ENCODE data around the gene L3MBTL2. TPM values are rescaled to one million over a fixed set of nuclear protein-coding genes. Genes with fewer than 3 reads are reported as not detected.

L3MBTL2 gene
- 32.4 and 37.3 TPM in 2 replicates for total RNA-seq
- 24.2 TPM for total RNA-seq (2013)
- 18.0 and 22.5 TPM in 2 replicates for polyA plus RNA-seq
- polyA minus RNA-seq = 23.5 and 24.3 TPM in 2 replicates

- peak within 1 kb of the TSS; percentile 71 for H3K9ac ChIP-seq (ENCODE audit: low read length)
- Mint-ChIP-seq H3K27ac (peak within 1 kb of the TSS; percentile 88), H3K4me3 (peak within 1 kb of the TSS; percentile 94), H3K27me3 (peaks cover 6% of the 10 kb centered on the region), H3K9me3 (ENCODE audit: insufficient read depth) (no peaks in the 10 kb centered on the region), H3K4me1 (peaks cover 28% of the 10 kb centered on the region)
- ATAC-seq (ENCODE audit: low read depth) (peak; percentile 100), DNase-seq (peak; percentile 98)
- POLR2A ChIA-PET = no interaction called here
- peaks cover 25% of the 10 kb centered on the region for H3K79me2 ChIP-seq (ENCODE audit: control insufficient read depth, insufficient read depth, low read length)
- H3K4me3 ChIP-seq (ENCODE audit: control extremely low read depth in 1 of 5, extremely low read depth in 1 of 5, insufficient read depth in 1 of 5, low read depth in 2 of 5, low read length in 4 of 5) = peak within 1 kb of the TSS; percentile 81 to 96 (median 90)
- CTCF ChIA-PET = no interaction called here
- WGBS (ENCODE audit: insufficient coverage) = 2% methylated on average over 37 of the region's 47 CpGs
- no peaks in the 10 kb centered on the region for H4K20me1 ChIP-seq (ENCODE audit: control insufficient read depth, insufficient read depth, low read length, poor library complexity, severe bottlenecking)
- peak within 1 kb of the TSS; percentile 83 for H2AFZ ChIP-seq (ENCODE audit: insufficient read depth, low read depth, low read length, poor library complexity, severe bottlenecking)
- peaks cover 9 to 14% of the 10 kb centered on the region in 2 donors for H3K4me1 ChIP-seq (ENCODE audit: control insufficient read depth in 2 of 2, insufficient read depth in 2 of 2, low read length in 2 of 2)
- no peaks in the 10 kb centered on the region for H3K9me3 ChIP-seq (ENCODE audit: control extremely low read depth in 1 of 3, control insufficient read depth in 2 of 3, insufficient read depth in 1 of 3, low read length in 2 of 3)
- peak within 1 kb of the TSS; percentile 72 for H3K4me2 ChIP-seq (replicated peaks; ENCODE audit: low read depth, low read length, poor library complexity, severe bottlenecking)
- intact Hi-C loops (cut with micrococcal nuclease) = loop anchor here (1.0 to 5.0 kb wide), 4 partner anchors 8 to 254 kb away; partner anchors contain the start of genes RANGAP1, RBX1 and TEF
- no peak for TF ChIP-seq EZH2 (IDR thresholded peaks at IDR 0.05; ENCODE audit: borderline replicate concordance, insufficient read depth, low read depth, low read length, poor library complexity, severe bottlenecking)
- TF ChIP-seq CTCF (IDR thresholded peaks at IDR 0.05) = no peak
- H3K27ac ChIP-seq (ENCODE audit: low read length in 2 of 2) = peak within 1 kb of the TSS; percentile 70 to 73
- H3K36me3 ChIP-seq (replicated peaks in 1 of 2; ENCODE audit: control extremely low read depth in 1 of 2, control insufficient read depth in 1 of 2, extremely low read depth in 1 of 2, insufficient read depth in 2 of 2, low read length in 1 of 2) = peaks cover 0 to 9% of the 10 kb centered on the region in 2 experiments
- peaks cover 0 to 12% (median 0%) of the 10 kb centered on the region in 4 experiments for H3K27me3 ChIP-seq (replicated peaks in 1 of 4; ENCODE audit: control extremely low read depth in 1 of 4, control insufficient read depth in 3 of 4, insufficient read depth in 4 of 4, low read length in 3 of 4)
Observed at GRCh38 chr22:41204992-41205900, at the start of gene L3MBTL2. TSS of gene L3MBTL2 (plus strand) at chr22:41205312. CDS start at chr22:41205363, 51 bp downstream.

- H3K4me1 Mint-ChIP-seq = no peaks in the 10 kb centered on the region
- Histone ChIP-seq H3K79me2 (ENCODE audit: control insufficient read depth, insufficient read depth, low read length) (peaks cover 24% of the 10 kb centered on the region), H4K20me1 (ENCODE audit: control insufficient read depth, insufficient read depth, low read length, poor library complexity, severe bottlenecking) (peaks cover 39% of the 10 kb centered on the region), H2AFZ (ENCODE audit: insufficient read depth, low read depth, low read length, poor library complexity, severe bottlenecking) (no peak overlapping the region), H3K36me3 (replicated peaks in 1 of 2; ENCODE audit: control extremely low read depth in 1 of 2, control insufficient read depth in 1 of 2, extremely low read depth in 1 of 2, insufficient read depth in 2 of 2, low read length in 1 of 2) (peaks cover 42 to 97% of the 10 kb centered on the region in 2 experiments), H3K4me1 (ENCODE audit: control insufficient read depth in 2 of 2, insufficient read depth in 2 of 2, low read length in 2 of 2) (no peaks in the 10 kb centered on the region), H3K9ac (ENCODE audit: low read length) (no peak overlapping the region), H3K9me3 (ENCODE audit: control extremely low read depth in 1 of 3, control insufficient read depth in 2 of 3, insufficient read depth in 1 of 3, low read length in 2 of 3) (no peaks in the 10 kb centered on the region), H3K27ac (ENCODE audit: low read length in 2 of 2) (no peak overlapping the region), H3K27me3 (replicated peaks in 1 of 4; ENCODE audit: control extremely low read depth in 1 of 4, control insufficient read depth in 3 of 4, insufficient read depth in 4 of 4, low read length in 3 of 4) (no peaks in the 10 kb centered on the region), H3K4me2 (replicated peaks; ENCODE audit: low read depth, low read length, poor library complexity, severe bottlenecking) (no peak overlapping the region), H3K4me3 (ENCODE audit: control extremely low read depth in 1 of 5, extremely low read depth in 1 of 5, insufficient read depth in 1 of 5, low read depth in 2 of 5, low read length in 4 of 5) (no peak overlapping the region)
- no peak overlapping the region for H3K4me3 Mint-ChIP-seq
- ATAC-seq (ENCODE audit: low read depth) (no peak), DNase-seq (no peak)
- TF ChIP-seq EZH2 (IDR thresholded peaks at IDR 0.05; ENCODE audit: borderline replicate concordance, insufficient read depth, low read depth, low read length, poor library complexity, severe bottlenecking) (no peak), CTCF (IDR thresholded peaks at IDR 0.05) (no peak)
- no peaks in the 10 kb centered on the region for H3K9me3 Mint-ChIP-seq (ENCODE audit: insufficient read depth)
- H3K27me3 Mint-ChIP-seq = no peaks in the 10 kb centered on the region
- ChIA-PET CTCF (interaction anchor here (1.3 kb wide), 1 partner anchor 34 kb away, joined by 3 read pairs; no protein-coding TSS in a partner anchor), POLR2A (no interaction called here)
- 94% methylated on average over 3 of the region's 4 CpGs for WGBS (ENCODE audit: insufficient coverage)
- H3K27ac Mint-ChIP-seq = no peak overlapping the region
- intact Hi-C loops (cut with micrococcal nuclease) = no loop called here
Observed at GRCh38 chr22:41157083-41157482, 48.0 kb upstream of the L3MBTL2 start.
